HepG2 (cell line): ENCODE results near the gene COLEC12. TPM values are rescaled to one million over a fixed set of nuclear protein-coding genes. Genes with fewer than 3 reads are reported as not detected.

Experiments
- CC2D1A ChIP-seq: sonication (generic); formaldehyde crosslinking; IDR thresholded peaks from 2 replicates; pipeline ENCODE4 v1.8.1; 2023; ENCODE audit warnings: mild to moderate bottlenecking, missing genetic modification reagents
- ETV5 ChIP-seq: IDR thresholded peaks from 2 replicates; pipeline ENCODE4 v1.6.1; 2018; ENCODE audit warnings: missing biosample characterization, missing genetic modification reagents, inconsistent platforms, borderline replicate concordance
- HNF1A ChIP-seq, 2 experiments: sonication (generic) in 1 of 2; formaldehyde crosslinking in 1 of 2; IDR thresholded peaks; 2 replicates each; pipeline versions ENCODE4 v1.4.0 to v1.6.1; 2016 to 2020; ENCODE audit warnings: borderline replicate concordance in 1 of 2, low read depth in 1 of 2, mild to moderate bottlenecking in 1 of 2, missing genetic modification reagents in 1 of 2
- HOXA3 ChIP-seq: sonication (generic); formaldehyde crosslinking; IDR thresholded peaks from 2 replicates; pipeline ENCODE4 v1.5.0; 2020; ENCODE audit warnings: missing genetic modification reagents
- JDP2 ChIP-seq: sonication (generic); formaldehyde crosslinking; IDR thresholded peaks from 2 replicates; pipeline ENCODE4 v1.8.1; 2022; ENCODE audit warnings: missing genetic modification reagents, borderline replicate concordance
- MTERF4 ChIP-seq: sonication (generic); formaldehyde crosslinking; IDR thresholded peaks from 2 replicates; pipeline ENCODE4 v1.8.0; 2023; ENCODE audit warnings: mild to moderate bottlenecking, missing genetic modification reagents
- PHF20 ChIP-seq: sonication (generic); formaldehyde crosslinking; IDR thresholded peaks from 2 replicates; pipeline ENCODE4 v1.5.0; 2020; ENCODE audit warnings: mild to moderate bottlenecking, missing genetic modification reagents
- RARA ChIP-seq: IDR thresholded peaks from 2 replicates; pipeline ENCODE4 v1.6.1; 2016; ENCODE audit warnings: missing genetic modification reagents, missing compliant biosample characterization
- SALL1 ChIP-seq: sonication (generic); formaldehyde crosslinking; IDR thresholded peaks from 2 replicates; pipeline ENCODE4 v1.8.0; 2022; ENCODE audit warnings: mild to moderate bottlenecking, missing genetic modification reagents
- STAT6 ChIP-seq: sonication (generic); formaldehyde crosslinking; IDR thresholded peaks from 2 replicates; pipeline ENCODE4 v1.4.0; 2020; ENCODE audit warnings: missing genetic modification reagents, mild to moderate bottlenecking, borderline replicate concordance
- THAP9 ChIP-seq: sonication (generic); formaldehyde crosslinking; IDR thresholded peaks from 2 replicates; pipeline ENCODE4; 2020; ENCODE audit warnings: missing genetic modification reagents, mild to moderate bottlenecking, borderline replicate concordance
- ZBTB10 ChIP-seq: sonication (generic); formaldehyde crosslinking; IDR thresholded peaks from 2 replicates; pipeline ENCODE4 v1.4.0; 2020; ENCODE audit warnings: missing genetic modification reagents, borderline replicate concordance
- ZNF557 ChIP-seq: sonication (generic); formaldehyde crosslinking; IDR thresholded peaks from 2 replicates; pipeline ENCODE4 v1.4.0; 2020; ENCODE audit warnings: missing genetic modification reagents
- ZNF629 ChIP-seq: sonication (generic); formaldehyde crosslinking; conservative IDR thresholded peaks from 2 replicates; pipeline ENCODE4 v1.5.0; 2020; ENCODE audit warnings: missing genetic modification reagents
- polyA plus RNA-seq, 8 experiments: library from polyadenylated mRNA; depleted of rRNA in 3 of 8; stranded (reverse) in 7 of 8; unstranded in 1 of 8; fragments of >200 nt; fragmentation: Illumina TruSeq in 4 of 8; extraction: Trizol in 4 of 8; gene quantifications; 2 replicates each; pipeline versions ENCODE4 v1.2.1 to v1.2.3, GENCODE V29; 2011 to 2016; ENCODE audit warnings: low read depth in 4 of 8, missing spikeins in 1 of 8, mixed read lengths in 1 of 8; ENCODE audit not compliant: insufficient read depth in 1 of 8
- total RNA-seq, 5 experiments: library from RNA; depleted of rRNA; stranded (reverse); fragments of >200 nt; fragmentation: Illumina TruSeq; extraction: Trizol; gene quantifications; 2 replicates each; pipeline ENCODE4 v1.2.3, GENCODE V29; 2016; ENCODE audit warnings: low read depth in 1 of 5

The COLEC12 gene
- total and polyA plus RNA-seq, 2 of the 13 experiments (the other 11 are each of a cell fraction or from before 2014, with no cell fraction given) = 0.02 to 0.11 TPM

GRCh38 chr18:475202-476031 lies 25.1 kb downstream of the COLEC12 start (continued):
- no peak for TF ChIP-seq HNF1A (IDR thresholded peaks at IDR 0.05; ENCODE audit: low read depth)
- TF ChIP-seq HNF1A (CRISPR knock-in tag; IDR thresholded peaks at IDR 0.05; ENCODE audit: borderline replicate concordance) = no peak
- no peak for TF ChIP-seq PHF20
- no peak for TF ChIP-seq MTERF4 (CRISPR knock-in tag)
- TF ChIP-seq HOXA3 (CRISPR knock-in tag) = no peak
- TF ChIP-seq ETV5 (CRISPR knock-in tag) = peak; percentile 87; the same call in 1 of the 2 replicates
- TF ChIP-seq ZNF557 (CRISPR knock-in tag) = no peak
- TF ChIP-seq ZBTB10 (CRISPR knock-in tag) = no peak
- no peak for TF ChIP-seq CC2D1A (CRISPR knock-in tag)
- no peak for TF ChIP-seq STAT6 (CRISPR knock-in tag)
- TF ChIP-seq ZNF629 (CRISPR knock-in tag) = peak; percentile 66
- peak; percentile 56 for TF ChIP-seq SALL1 (CRISPR knock-in tag)
- TF ChIP-seq THAP9 (CRISPR knock-in tag) = no peak
- TF ChIP-seq RARA (CRISPR knock-in tag) = peak; percentile 57; the same call in 1 of the 2 replicates
- no peak for TF ChIP-seq JDP2 (CRISPR knock-in tag)
